Hematopoietic multipotent progenitor cell treated with erythropoietin and hydrocortisone succinate and interleukin-3 and kit ligand, for 4 days (in vitro differentiated cells): ENCODE data around the gene PGAP6.
A peak's percentile ranks its signal among the peaks of the same experiment; 100 is the strongest.
"Not testable (repeated sequence)": the region's sequence is repeated elsewhere in the genome, so short reads cannot be mapped to it uniquely, and the experiment has no call there.

ENCODE experiments used
- DNase-seq: peaks from one replicate; pipeline ENCODE4 v3.0.0-alpha.2; 2015

PGAP6 gene

DNA sequence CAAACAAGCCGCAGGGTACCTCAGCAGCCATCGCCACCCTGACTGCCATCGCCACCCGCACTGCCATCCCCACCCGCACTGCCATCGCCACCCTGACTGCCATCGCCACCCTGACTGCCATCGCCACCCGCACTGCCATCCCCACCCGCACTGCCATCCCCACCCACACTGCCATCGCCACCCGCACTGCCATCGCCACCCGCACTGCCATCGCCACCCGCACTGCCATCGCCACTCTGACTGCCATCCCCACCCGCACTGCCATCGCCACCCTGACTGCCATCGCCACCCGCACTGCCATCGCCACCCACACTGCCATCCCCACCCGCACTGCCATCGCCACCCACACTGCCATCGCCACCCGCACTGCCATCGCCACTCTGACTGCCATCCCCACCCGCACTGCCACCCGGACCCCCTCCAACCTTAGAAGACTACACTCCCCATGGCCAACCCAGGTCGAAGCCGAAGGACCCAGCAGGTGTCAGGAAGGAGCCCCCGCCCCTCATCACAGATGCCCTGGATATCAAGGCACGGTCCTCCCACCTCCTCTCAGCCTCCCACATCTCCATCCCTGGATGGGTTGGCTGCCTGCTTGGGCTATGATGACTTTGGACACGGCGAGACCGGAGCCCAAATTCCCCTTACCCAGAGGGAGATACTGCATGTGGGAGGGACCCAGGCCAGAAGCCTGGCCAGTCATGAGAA, 3.5 kb downstream of the PGAP6 start:
- DNase-seq = not testable (repeated sequence)

DNA sequence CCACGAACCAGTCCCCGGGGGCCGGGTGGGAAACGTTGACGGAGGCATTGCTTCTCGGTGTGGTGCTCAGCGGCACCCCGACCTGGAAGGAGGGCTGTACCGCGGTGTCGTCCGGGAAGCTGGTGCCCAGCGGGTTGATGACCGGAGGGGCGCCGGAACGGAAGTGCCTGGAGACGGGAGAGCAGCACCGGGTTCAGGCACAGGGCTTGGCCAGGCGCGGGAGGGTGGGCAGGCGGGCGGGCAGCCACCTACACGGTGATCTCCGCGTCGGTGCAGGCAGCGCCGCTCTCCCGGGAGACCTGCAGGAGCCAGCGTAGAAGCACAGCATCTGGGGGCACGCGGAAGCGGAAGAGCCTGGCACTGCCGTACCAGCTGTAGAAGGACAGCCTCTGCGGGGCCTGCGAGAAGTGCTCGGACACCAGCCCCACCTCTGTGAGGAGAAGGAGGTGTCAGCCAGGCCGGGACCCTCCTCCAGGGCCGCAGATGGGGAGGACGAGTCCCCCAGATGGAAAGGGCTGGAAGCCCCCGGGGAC, 4.3 kb downstream of the PGAP6 start:
- DNase-seq = no peak

- no peak for DNase-seq
Measured at GRCh38 chr16:376817-377418, 4.9 kb downstream of the PGAP6 start.

DNA sequence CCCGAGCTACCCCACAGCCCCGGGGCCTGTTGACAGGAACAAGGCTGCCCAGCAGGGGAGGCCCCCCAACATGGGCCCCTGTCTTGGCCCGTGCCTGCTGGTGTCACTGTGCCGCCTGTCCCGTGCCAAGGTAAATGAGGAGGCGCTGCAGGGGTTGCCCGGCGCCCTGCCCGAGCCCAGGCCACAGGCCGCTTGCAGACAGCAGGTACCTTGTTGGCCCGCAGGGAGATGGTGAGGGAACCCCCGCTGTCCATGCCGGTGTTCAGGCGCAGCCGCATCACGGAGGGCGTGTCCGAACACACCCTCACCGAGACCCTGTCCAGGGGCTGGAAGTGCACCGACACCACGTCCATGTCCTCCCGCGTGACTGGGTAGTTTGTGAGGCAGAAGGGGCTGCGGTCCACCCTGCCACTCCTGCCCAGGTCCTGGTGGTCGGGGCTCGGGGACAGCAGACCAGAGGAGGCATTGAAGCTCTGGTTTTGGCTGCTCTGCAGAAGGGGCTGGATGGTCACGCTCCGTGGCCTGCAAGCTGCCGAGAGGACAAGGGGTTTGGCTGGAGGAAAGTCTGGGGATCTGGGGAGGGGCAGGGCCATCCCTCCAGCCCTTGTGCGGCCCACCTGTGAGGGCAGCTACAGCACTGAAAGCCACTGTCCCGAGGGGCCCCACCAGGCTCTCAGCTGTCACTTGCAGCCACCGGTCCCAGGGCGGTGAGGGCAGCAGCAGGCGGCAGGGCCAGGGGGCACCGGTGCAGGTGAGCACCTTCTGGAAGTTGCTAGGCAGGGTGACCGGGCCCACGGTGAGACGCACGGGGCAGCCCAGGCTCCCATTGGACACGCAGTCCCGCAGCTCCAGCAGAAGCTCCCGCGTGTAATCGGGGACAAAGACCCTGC, 5.6 kb downstream of the PGAP6 start:
- DNase-seq = no peak

DNA sequence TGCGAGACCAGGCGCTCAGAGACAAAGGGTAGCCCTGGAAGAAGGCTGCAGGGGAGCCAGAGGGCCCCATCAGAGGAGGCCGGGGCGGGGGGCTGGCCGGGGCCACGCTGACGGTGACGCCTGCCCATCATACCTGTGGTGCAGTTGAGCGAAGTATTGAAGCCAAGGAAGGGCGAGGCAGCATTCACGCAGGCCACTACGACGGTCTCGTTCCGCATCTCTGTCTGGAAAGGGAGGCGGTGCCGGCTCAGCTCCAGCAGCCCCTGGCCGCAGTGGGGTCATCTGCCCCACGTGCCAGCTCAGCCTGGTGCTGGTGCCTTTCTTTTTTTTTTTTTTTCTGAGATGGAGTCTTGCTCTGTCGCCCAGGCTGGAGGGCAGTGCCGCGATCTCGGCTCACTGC, 6.6 kb downstream of the PGAP6 start:
- DNase-seq = no peak

DNA sequence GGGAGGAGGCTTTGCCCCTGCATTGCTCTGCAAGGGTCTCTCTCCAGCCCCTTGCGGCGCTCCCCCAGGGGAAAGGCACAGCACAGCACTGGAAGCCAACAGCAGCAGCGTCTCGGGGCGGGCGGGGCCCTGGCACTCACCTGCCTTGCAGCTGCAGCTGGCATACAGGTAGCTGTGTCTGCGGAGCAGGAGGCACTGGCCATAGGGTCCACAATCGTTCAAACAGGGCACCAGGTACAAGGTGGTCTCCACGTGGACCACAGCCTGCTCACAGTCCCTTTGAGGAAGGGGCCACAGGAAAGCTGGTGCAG, 7.2 kb downstream of the PGAP6 start:
- DNase-seq = no peak

- no peak for DNase-seq
Measured at GRCh38 chr16:373848-374615, 7.7 kb downstream of the PGAP6 start.

GRCh38 chr16:373020-373598, 8.7 kb downstream of the PGAP6 start:
- no peak for DNase-seq

DNA sequence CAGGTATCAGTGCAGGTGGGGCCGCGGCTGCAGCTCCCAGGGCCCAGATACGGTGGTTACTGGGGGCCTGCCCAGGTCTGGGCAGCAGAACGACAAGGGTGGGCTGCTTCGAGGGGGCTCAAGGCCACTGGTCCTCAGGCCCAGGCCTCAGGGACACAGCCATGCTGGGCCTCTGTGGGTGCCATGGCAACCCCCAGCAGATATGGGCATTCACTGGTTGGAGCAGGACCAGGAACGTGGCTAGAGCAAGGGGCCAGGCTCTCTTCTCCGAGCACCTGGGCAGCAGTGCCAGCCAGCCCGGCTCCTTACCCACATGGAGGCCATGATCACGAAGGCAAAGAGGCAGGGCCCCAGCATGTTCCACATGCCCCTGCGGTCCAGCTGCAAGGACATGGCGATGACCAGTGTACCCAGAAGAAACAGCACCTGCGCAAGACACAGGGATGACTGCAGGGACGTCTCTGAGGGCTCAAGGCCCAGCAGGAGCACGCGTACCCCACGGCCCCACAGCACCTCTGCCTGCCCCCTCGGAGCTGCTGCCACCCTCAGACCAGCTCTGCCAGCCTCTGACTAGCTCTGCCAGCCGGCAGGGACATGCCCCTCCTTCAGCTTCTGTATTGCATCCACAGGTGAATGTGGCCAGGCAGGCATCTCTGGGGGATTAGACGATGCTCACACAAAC, 9.3 kb downstream of the PGAP6 start:
- DNase-seq = no peak

GRCh38 chr16:371515-372301, 10.1 kb downstream of the PGAP6 start:
- DNase-seq = no peak

- DNase-seq = no peak
Measured at GRCh38 chr16:370979-371514, 10.7 kb downstream of the PGAP6 start.

- DNase-seq = peak; percentile 99
Measured at GRCh38 chr16:370443-370842, 11.3 kb downstream of the PGAP6 start, which contains the start of gene MRPL28. Gene MRPL28, minus strand, starts transcription at chr16:370538. Its CDS starts 320 bp downstream, at chr16:370218.

GRCh38 chr16:369866-370436, 11.8 kb downstream of the PGAP6 start:
- DNase-seq = no peak

DNA sequence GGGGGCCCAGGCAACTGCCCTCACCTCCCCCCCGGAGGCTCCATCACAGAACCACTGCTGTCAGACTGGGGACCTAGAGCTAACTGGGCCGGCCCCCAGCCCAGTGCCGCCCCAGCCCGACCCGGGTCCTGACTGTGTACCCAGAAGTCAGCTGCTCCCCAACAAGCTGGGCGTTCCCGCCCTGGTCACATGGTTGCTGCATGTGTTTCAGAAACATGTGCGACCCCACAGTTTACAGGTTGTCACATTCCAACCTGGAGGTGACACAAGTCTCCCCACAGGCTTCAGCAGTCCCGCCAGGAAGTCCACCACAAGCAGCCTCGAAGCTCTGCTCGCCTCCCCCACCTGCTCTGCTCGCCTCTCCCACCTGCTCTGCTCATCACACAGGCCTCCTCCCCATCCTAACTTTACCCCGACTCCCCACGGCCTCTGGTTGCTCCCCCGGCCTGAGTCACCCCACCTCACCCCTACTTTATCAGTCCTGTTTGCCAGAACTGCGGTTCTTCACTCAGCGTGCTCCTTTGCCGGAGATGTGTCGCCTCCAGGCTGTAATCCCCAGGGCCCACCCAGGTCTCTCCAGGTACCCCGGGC, 12.4 kb downstream of the PGAP6 start:
- no peak for DNase-seq

DNA sequence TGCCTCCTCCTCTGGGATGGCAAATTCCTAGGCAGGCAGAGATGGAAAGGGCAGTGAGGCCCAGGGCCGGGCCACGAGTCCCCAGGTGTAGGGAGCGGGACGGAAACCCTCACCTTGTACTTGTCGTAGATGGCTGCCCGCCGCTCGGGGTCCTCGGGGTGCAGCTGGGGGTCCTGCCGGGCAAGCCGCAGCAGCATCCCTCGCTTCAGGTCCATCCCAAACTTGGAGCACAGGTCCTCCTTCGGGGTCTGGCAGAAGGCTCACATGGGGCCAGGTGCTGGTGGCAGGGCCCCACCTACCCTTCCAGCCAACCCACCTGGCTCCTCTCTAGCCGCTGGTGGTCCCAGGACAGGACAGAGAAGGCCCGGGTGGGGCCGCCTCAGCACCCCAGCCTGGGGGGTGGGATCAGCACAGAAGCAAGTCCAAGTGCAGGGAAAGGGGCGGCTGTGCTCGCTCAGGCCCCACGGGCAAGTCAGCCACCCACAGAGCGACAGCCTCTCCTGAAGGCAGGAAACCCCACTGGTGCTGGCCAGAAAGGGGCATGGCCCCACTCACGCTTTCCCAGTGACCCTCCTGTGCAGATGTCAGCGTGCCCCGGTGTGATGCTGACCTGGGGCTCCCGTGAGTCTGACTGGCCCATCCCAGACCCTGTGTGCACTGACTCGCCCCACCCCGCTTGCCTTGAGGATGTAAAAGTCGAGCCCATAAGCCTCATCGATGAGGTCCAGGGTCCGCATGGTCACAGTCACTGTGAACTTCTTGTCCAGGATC, 13.2 kb downstream of the PGAP6 start:
- no peak for DNase-seq

DNA sequence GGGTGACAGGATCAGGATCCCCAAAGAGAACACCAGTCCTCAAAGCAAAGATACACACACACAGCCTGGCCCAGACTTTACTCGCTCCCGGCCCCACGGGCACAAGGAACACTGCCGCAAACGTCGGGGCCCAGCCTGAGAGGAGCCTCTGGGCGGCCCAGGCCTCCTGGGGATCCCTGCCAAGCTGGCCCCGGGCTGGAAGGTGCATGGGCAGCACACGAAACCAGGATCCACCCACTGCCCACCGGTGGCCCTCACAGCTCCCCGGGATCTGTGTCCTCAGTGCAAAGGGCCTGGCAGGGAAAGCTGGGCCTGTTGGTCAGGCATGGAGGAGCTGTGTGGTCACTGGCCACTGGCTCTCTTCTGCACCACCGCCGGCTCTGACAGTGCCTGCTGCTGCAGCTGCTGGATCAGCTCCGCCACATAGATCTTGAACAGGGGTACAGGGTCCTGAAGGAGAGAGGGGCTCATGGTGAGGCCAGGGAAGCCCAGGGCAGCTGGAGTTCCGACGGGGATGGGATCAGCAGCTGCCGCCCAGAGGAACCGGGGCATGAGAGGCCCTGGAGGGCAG, 14.4 kb downstream of the PGAP6 start:
- DNase-seq = no peak

GRCh38 chr16:366476-366875, 15.3 kb downstream of the PGAP6 start:
- DNase-seq = no peak

DNA sequence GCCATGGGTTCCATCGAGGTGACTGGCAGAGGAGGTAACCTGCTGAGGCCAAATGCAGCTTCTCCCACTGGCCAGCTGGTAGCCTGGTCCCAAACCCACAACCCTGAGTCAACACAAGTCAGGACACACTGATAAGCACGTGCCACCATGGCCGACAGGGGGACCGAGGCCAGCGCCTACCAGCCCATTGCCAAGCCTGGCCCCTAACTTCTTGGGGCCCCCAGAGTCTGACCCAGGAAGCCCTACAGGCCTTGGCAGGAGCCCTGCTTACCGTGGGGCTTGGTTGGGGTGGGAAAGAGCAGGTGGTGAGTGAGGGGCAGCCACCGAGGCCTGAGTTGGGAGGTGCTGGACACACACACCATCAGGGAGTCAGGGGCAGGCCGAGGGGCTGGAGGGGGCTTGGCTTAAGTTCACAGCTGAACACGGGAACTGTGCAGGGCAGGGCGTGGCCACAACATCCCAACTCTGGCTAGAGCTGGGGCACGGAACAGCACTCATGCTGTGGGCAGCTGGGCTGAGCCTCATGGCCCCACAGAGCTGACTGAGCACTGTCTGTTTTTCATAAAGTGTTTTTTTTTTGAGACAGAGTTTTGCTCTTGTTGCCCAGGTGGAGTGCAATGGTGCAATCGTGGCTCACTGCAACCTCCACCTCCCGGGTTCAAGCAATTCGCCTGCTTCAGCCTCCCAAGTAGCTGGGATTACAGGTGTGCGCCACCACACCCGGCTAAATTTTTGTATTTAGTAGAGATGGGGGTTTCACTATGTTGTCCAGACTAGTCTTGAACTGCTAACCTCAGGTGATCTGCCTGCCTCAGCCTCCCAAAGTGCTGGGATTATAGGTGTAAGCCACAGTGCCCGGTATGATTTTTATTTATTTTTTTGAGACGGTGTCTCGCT, 16.9 kb downstream of the PGAP6 start:
- DNase-seq = peak; percentile 73
